ENCODE results near the gene RAB3IL1. TPM values are rescaled to one million over a fixed set of nuclear protein-coding genes. Genes with fewer than 3 reads are reported as not detected.

RAB3IL1 gene
- total and polyA plus RNA-seq, 9 of the 15 experiments (the other 6 are each of a cell fraction or from before 2014, with no cell fraction given): 0.15 to 42.6 (median 15.5) TPM

DNA sequence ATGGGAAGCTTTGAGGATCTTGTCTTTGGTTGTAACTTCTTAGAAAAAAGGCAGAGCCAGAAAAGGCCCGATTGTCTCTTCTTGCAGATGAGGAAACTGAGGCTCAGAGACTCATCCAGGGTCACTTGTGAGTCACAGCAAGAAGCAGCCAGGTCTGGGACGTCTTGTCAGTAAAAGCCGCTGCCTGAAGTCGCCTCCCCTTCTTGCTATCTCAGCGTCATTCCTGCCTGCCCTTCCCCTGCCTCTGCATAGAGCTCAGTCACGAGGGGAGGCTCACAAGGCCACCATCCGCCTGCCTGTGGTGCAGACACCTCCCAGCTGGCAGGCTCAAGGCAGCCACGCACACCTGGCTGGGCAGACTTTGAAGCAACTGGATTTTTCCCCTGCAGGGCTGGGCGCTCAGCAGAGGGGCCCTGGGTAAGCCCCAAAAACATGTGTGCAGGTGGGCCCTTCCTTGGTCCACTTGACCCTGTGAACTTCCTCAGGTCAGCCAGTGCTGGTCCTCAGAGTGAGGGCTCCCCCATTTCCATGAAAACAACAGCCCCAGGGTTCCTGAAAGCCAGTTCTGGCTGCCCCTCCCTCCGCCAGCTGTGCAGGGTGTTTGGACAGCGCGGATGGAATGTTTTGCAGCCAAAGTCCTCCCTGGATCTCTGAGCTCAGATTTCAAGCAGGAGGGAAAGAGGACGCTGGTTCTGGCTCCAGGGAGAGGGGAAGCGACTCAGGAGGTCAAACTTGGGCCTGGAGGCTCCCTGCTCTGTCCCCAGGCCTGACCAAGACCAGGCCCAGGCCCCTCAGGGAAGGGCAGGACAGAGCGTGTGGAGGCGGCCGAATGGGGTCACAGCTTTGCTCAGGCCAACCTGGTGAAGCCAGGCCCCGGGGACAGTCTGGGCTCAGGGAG is 6.0 kb upstream of the RAB3IL1 start (continued):
- TF ChIP-seq, protein P1, sequence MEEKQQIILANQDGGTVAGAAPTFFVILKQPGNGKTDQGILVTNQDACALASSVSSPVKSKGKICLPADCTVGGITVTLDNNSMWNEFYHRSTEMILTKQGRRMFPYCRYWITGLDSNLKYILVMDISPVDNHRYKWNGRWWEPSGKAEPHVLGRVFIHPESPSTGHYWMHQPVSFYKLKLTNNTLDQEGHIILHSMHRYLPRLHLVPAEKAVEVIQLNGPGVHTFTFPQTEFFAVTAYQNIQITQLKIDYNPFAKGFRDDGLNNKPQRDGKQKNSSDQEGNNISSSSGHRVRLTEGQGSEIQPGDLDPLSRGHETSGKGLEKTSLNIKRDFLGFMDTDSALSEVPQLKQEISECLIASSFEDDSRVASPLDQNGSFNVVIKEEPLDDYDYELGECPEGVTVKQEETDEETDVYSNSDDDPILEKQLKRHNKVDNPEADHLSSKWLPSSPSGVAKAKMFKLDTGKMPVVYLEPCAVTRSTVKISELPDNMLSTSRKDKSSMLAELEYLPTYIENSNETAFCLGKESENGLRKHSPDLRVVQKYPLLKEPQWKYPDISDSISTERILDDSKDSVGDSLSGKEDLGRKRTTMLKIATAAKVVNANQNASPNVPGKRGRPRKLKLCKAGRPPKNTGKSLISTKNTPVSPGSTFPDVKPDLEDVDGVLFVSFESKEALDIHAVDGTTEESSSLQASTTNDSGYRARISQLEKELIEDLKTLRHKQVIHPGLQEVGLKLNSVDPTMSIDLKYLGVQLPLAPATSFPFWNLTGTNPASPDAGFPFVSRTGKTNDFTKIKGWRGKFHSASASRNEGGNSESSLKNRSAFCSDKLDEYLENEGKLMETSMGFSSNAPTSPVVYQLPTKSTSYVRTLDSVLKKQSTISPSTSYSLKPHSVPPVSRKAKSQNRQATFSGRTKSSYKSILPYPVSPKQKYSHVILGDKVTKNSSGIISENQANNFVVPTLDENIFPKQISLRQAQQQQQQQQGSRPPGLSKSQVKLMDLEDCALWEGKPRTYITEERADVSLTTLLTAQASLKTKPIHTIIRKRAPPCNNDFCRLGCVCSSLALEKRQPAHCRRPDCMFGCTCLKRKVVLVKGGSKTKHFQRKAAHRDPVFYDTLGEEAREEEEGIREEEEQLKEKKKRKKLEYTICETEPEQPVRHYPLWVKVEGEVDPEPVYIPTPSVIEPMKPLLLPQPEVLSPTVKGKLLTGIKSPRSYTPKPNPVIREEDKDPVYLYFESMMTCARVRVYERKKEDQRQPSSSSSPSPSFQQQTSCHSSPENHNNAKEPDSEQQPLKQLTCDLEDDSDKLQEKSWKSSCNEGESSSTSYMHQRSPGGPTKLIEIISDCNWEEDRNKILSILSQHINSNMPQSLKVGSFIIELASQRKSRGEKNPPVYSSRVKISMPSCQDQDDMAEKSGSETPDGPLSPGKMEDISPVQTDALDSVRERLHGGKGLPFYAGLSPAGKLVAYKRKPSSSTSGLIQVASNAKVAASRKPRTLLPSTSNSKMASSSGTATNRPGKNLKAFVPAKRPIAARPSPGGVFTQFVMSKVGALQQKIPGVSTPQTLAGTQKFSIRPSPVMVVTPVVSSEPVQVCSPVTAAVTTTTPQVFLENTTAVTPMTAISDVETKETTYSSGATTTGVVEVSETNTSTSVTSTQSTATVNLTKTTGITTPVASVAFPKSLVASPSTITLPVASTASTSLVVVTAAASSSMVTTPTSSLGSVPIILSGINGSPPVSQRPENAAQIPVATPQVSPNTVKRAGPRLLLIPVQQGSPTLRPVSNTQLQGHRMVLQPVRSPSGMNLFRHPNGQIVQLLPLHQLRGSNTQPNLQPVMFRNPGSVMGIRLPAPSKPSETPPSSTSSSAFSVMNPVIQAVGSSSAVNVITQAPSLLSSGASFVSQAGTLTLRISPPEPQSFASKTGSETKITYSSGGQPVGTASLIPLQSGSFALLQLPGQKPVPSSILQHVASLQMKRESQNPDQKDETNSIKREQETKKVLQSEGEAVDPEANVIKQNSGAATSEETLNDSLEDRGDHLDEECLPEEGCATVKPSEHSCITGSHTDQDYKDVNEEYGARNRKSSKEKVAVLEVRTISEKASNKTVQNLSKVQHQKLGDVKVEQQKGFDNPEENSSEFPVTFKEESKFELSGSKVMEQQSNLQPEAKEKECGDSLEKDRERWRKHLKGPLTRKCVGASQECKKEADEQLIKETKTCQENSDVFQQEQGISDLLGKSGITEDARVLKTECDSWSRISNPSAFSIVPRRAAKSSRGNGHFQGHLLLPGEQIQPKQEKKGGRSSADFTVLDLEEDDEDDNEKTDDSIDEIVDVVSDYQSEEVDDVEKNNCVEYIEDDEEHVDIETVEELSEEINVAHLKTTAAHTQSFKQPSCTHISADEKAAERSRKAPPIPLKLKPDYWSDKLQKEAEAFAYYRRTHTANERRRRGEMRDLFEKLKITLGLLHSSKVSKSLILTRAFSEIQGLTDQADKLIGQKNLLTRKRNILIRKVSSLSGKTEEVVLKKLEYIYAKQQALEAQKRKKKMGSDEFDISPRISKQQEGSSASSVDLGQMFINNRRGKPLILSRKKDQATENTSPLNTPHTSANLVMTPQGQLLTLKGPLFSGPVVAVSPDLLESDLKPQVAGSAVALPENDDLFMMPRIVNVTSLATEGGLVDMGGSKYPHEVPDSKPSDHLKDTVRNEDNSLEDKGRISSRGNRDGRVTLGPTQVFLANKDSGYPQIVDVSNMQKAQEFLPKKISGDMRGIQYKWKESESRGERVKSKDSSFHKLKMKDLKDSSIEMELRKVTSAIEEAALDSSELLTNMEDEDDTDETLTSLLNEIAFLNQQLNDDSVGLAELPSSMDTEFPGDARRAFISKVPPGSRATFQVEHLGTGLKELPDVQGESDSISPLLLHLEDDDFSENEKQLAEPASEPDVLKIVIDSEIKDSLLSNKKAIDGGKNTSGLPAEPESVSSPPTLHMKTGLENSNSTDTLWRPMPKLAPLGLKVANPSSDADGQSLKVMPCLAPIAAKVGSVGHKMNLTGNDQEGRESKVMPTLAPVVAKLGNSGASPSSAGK (IDR thresholded peaks at IDR 0.05): peak; percentile 41; the same call in 1 of the 2 replicates
- TF ChIP-seq RBM14 (IDR thresholded peaks at IDR 0.05; ENCODE audit: borderline replicate concordance, insufficient read depth, low read depth, low read length) (no peak), NR2C1 (IDR thresholded peaks at IDR 0.05) (no peak), NR2C1 (tag; IDR thresholded peaks at IDR 0.05) (peak; percentile 33; the same call in 1 of the 2 replicates), ZFX (CRISPR knock-in tag; IDR thresholded peaks at IDR 0.05) (peak; percentile 48), ZBTB7A (IDR thresholded peaks at IDR 0.05; ENCODE audit: borderline replicate concordance, control insufficient read depth, low read depth, low read length) (peak; percentile 26; the same call in 1 of the 2 replicates), PHF8 (IDR thresholded peaks at IDR 0.05; ENCODE audit: borderline replicate concordance, low read length) (peak; percentile 35; the same call in 1 of the 2 replicates), JUND (IDR thresholded peaks at IDR 0.05; ENCODE audit: borderline replicate concordance, low read depth, low read length) (peak; percentile 39; the same call in 1 of the 2 replicates), JUND (tag; IDR thresholded peaks at IDR 0.05; ENCODE audit: borderline replicate concordance, low read depth, low read length) (no peak; the same call in 2 of the 3 replicates)
- TF ChIP-seq, protein P2, sequence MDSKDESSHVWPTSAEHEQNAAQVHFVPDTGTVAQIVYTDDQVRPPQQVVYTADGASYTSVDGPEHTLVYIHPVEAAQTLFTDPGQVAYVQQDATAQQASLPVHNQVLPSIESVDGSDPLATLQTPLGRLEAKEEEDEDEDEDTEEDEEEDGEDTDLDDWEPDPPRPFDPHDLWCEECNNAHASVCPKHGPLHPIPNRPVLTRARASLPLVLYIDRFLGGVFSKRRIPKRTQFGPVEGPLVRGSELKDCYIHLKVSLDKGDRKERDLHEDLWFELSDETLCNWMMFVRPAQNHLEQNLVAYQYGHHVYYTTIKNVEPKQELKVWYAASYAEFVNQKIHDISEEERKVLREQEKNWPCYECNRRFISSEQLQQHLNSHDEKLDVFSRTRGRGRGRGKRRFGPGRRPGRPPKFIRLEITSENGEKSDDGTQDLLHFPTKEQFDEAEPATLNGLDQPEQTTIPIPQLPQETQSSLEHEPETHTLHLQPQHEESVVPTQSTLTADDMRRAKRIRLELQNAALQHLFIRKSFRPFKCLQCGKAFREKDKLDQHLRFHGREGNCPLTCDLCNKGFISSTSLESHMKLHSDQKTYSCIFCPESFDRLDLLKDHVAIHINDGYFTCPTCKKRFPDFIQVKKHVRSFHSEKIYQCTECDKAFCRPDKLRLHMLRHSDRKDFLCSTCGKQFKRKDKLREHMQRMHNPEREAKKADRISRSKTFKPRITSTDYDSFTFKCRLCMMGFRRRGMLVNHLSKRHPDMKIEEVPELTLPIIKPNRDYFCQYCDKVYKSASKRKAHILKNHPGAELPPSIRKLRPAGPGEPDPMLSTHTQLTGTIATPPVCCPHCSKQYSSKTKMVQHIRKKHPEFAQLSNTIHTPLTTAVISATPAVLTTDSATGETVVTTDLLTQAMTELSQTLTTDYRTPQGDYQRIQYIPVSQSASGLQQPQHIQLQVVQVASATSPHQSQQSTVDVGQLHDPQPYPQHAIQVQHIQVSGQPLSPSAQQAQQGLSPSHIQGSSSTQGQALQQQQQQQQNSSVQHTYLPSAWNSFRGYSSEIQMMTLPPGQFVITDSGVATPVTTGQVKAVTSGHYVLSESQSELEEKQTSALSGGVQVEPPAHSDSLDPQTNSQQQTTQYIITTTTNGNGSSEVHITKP (IDR thresholded peaks at IDR 0.05; ENCODE audit: partially characterized antibody): no peak

Measured in K562 (cell line).